ENCODE data around the gene ADCY2.

DNA sequence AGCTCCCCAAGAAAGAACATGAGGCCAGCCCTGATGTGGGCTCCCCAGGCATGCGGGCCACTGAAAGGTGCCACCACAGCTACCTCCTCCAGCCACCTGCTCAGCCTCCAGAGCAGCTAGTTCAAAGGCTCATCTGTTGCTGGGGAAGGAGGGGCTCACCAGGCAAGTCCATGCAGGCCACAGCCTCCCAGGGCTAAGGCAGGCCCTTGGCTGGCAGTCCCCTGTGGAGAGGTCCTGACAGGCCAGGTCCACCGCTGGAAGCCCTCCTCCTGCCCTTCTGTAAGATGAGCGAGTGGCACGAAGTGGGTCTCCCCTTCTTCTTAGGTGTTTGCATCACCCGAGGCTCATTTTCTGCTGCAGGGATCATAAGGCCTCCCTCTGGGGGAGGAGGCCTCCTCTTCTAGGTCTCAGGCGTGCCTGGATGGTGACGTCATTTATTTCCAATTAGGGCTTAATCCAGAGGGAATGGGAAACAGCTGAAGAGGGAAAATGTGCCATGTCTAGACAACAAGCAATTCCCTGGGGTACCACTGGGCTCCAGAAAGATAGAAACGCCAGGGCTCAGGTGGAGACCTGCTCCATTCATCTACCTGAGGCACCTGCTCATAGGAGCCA, 363.4 kb downstream of the ADCY2 start:
- no peak for TF ChIP-seq POLR2A (IDR thresholded peaks at IDR 0.05)
- no peak for TF ChIP-seq EP300 (IDR thresholded peaks at IDR 0.05)
- TF ChIP-seq, protein P1, sequence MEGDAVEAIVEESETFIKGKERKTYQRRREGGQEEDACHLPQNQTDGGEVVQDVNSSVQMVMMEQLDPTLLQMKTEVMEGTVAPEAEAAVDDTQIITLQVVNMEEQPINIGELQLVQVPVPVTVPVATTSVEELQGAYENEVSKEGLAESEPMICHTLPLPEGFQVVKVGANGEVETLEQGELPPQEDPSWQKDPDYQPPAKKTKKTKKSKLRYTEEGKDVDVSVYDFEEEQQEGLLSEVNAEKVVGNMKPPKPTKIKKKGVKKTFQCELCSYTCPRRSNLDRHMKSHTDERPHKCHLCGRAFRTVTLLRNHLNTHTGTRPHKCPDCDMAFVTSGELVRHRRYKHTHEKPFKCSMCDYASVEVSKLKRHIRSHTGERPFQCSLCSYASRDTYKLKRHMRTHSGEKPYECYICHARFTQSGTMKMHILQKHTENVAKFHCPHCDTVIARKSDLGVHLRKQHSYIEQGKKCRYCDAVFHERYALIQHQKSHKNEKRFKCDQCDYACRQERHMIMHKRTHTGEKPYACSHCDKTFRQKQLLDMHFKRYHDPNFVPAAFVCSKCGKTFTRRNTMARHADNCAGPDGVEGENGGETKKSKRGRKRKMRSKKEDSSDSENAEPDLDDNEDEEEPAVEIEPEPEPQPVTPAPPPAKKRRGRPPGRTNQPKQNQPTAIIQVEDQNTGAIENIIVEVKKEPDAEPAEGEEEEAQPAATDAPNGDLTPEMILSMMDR (IDR thresholded peaks at IDR 0.05): no peak
